Hematopoietic multipotent progenitor cell treated with erythropoietin and hydrocortisone succinate and interleukin-3 and kit ligand, for 6 days (in vitro differentiated cells): Measurements from ENCODE around the gene GRID2.

Experiments
- DNase-seq: peaks from one replicate; pipeline ENCODE4 v3.0.0-alpha.2; 2015

Gene GRID2

GRCh38 chr4:93772858-93773257, 1469.1 kb downstream of the GRID2 start:
- no peak for DNase-seq

GRCh38 chr4:93775551-93775950, 1471.8 kb downstream of the GRID2 start:
- DNase-seq: no peak

- no peak for DNase-seq
These were observed 1472.8 kb downstream of the GRID2 start for GRCh38 chr4:93776386-93777080.

GRCh38 chr4:93777081-93777460, 1473.3 kb downstream of the GRID2 start:
- DNase-seq: no peak

GRCh38 chr4:93779228-93779627, 1475.5 kb downstream of the GRID2 start:
- no peak for DNase-seq

- no peak for DNase-seq
These were observed 1476.3 kb downstream of the GRID2 start for GRCh38 chr4:93780080-93780479.

- DNase-seq: no peak
These were observed 1477.4 kb downstream of the GRID2 start for GRCh38 chr4:93781198-93781597.

GRCh38 chr4:93786149-93786548, 1482.4 kb downstream of the GRID2 start:
- DNase-seq: no peak

- DNase-seq: peak; percentile 41
These were observed 1484.9 kb downstream of the GRID2 start for GRCh38 chr4:93788712-93789111.

GRCh38 chr4:93791570-93792195, 1487.9 kb downstream of the GRID2 start:
- DNase-seq: peak; percentile 85

GRCh38 chr4:93802045-93802444, 1498.3 kb downstream of the GRID2 start:
- DNase-seq: no peak

- no peak for DNase-seq
These were observed 1506.0 kb downstream of the GRID2 start for GRCh38 chr4:93809773-93810172.

GRCh38 chr4:93810340-93810992, 1506.7 kb downstream of the GRID2 start:
- no peak for DNase-seq

GRCh38 chr4:93813092-93813491, 1509.3 kb downstream of the GRID2 start:
- no peak for DNase-seq

GRCh38 chr4:93814141-93814540, 1510.4 kb downstream of the GRID2 start:
- DNase-seq: no peak

- DNase-seq: peak; percentile 74
These were observed 1511.0 kb downstream of the GRID2 start for GRCh38 chr4:93814722-93815121.
